SK-N-SH (cell line): ENCODE data around the gene BRD4. TPM values are rescaled to one million over a fixed set of nuclear protein-coding genes. Genes with fewer than 3 reads are reported as not detected.

Experiments
- CTCF ChIA-PET: fragments of 300-600, 350-600 bp; formaldehyde crosslinking; extraction: SDS; loops from one replicate; lab custom pipeline; 2021; lab: Yijun Ruan, JAX
- POLR2A ChIA-PET: fragments of 350-600 bp; sonication (Branson Sonifier 250); formaldehyde crosslinking; extraction: SDS; loops from one replicate; lab custom pipeline; 2020; ENCODE audit warnings: antibody characterized with exemption, inconsistent platforms; lab: Yijun Ruan, JAX
- DNase-seq: peaks from one replicate; pipeline ENCODE4 v3.0.0; 2012
- H2AFZ ChIP-seq: fragments of 200-600 bp; sonication (generic); 2 replicates; pipeline ENCODE4 v1.8.1; 2016; ENCODE audit warnings: antibody characterized with exemption, mild to moderate bottlenecking, low read depth
- H3F3A ChIP-seq: fragments of 200-600 bp; sonication (generic); replicated peaks from 2 replicates; pipeline ENCODE3; 2016; ENCODE audit warnings: antibody characterized with exemption, mild to moderate bottlenecking; ENCODE audit not compliant: insufficient read depth
- H3K27ac ChIP-seq, 2 experiments: fragments of 200-500 bp in 1 of 2; fragments of 200-600 bp in 1 of 2; sonication (Bioruptor generic) in 1 of 2; sonication (generic), shearing (Covaris generic) in 1 of 2; 2 replicates each; pipeline versions ENCODE4 v1.5.1 to v1.6.1; 2014 to 2016; ENCODE audit warnings: low read depth in 2 of 2, inconsistent platforms in 1 of 2, low read length in 1 of 2, mild to moderate bottlenecking in 1 of 2, mixed read lengths in 1 of 2
- H3K27me3 ChIP-seq: fragments of 200-600 bp; sonication (generic), shearing (Covaris generic); 2 replicates; pipeline ENCODE4 v1.6.1; 2016; ENCODE audit warnings: mixed run types; ENCODE audit not compliant: insufficient read depth
- H3K36me3 ChIP-seq, 2 experiments: fragments of 200-500 bp in 1 of 2; fragments of 200-600 bp in 1 of 2; sonication (Bioruptor generic) in 1 of 2; sonication (generic) in 1 of 2; replicated peaks in 1 of 2; 2 replicates each; pipeline versions ENCODE3 to v1.5.1; 2014 to 2016; ENCODE audit warnings: low read length in 1 of 2, mild to moderate bottlenecking in 1 of 2; ENCODE audit not compliant: insufficient read depth in 2 of 2, control insufficient read depth in 1 of 2
- H3K4me1 ChIP-seq, 2 experiments: fragments of 200-500 bp in 1 of 2; fragments of 200-600 bp in 1 of 2; sonication (Bioruptor generic) in 1 of 2; sonication (generic), shearing (Covaris generic) in 1 of 2; 2 replicates each; pipeline versions ENCODE4 v1.5.1 to v1.6.1; 2014 to 2016; ENCODE audit warnings: low read depth in 1 of 2, low read length in 1 of 2, mixed run types in 1 of 2; ENCODE audit not compliant: insufficient read depth in 2 of 2, control insufficient read depth in 1 of 2
- H3K4me2 ChIP-seq: fragments of 200-600 bp; sonication (generic), shearing (Covaris generic); 2 replicates; pipeline ENCODE4 v1.6.1; 2017; ENCODE audit warnings: mixed run types
- H3K4me3 ChIP-seq, 2 experiments: fragments of 200-500 bp in 1 of 2; fragments of 200-600 bp in 1 of 2; sonication (Bioruptor generic) in 1 of 2; sonication (generic), shearing (Covaris generic) in 1 of 2; 2 replicates each; pipeline versions ENCODE4 v1.5.1 to v1.8.1; 2014 to 2016; ENCODE audit warnings: low read depth in 2 of 2, inconsistent platforms in 1 of 2, low read length in 1 of 2, mild to moderate bottlenecking in 1 of 2, mixed read lengths in 1 of 2, moderate library complexity in 1 of 2
- H3K79me2 ChIP-seq: fragments of 200-600 bp; sonication (generic); 2 replicates; pipeline ENCODE4 v1.8.1; 2017; ENCODE audit warnings: mild to moderate bottlenecking; ENCODE audit not compliant: insufficient read depth
- H3K9ac ChIP-seq: fragments of 200-600 bp; sonication (generic); 2 replicates; pipeline ENCODE4 v1.6.1; 2017; ENCODE audit warnings: mixed run types
- H3K9me2 ChIP-seq: fragments of 200-600 bp; sonication (generic); 2 replicates; pipeline ENCODE4 v1.6.1; 2017; ENCODE audit warnings: mixed run types
- H3K9me3 ChIP-seq: fragments of 200-600 bp; sonication (generic); 2 replicates; pipeline ENCODE4 v1.6.1; 2017; ENCODE audit warnings: mixed run types, mild to moderate bottlenecking, moderate library complexity
- H4K20me1 ChIP-seq: fragments of 200-600 bp; sonication (generic); 2 replicates; pipeline ENCODE4 v1.6.1; 2017; ENCODE audit warnings: mild to moderate bottlenecking, mixed run types; ENCODE audit not compliant: insufficient read depth
- FOXJ3 ChIP-seq: sonication (generic); formaldehyde crosslinking; IDR thresholded peaks from 2 replicates; pipeline ENCODE4 v1.5.1; 2020; ENCODE audit warnings: mild to moderate bottlenecking, missing genetic modification reagents
- GABPA ChIP-seq: IDR thresholded peaks from 2 replicates; pipeline ENCODE4 v1.4.0; 2012; ENCODE audit warnings: low read depth, mild to moderate bottlenecking
- GATA2 ChIP-seq: sonication (generic); formaldehyde crosslinking; IDR thresholded peaks from 2 replicates; pipeline ENCODE4 v1.5.0; 2020; ENCODE audit warnings: mild to moderate bottlenecking, missing genetic modification reagents
- IRF3 ChIP-seq: fragments of 150-350 bp; IDR thresholded peaks from 2 replicates; pipeline ENCODE4 v1.6.1; 2016; ENCODE audit warnings: mild to moderate bottlenecking, low read depth, low read length
- JUND ChIP-seq: IDR thresholded peaks from 2 replicates; pipeline ENCODE4 v1.4.0; 2012
- MAX ChIP-seq: IDR thresholded peaks from 2 replicates; pipeline ENCODE4 v1.4.0; 2012; ENCODE audit warnings: low read depth
- MEF2A ChIP-seq: IDR thresholded peaks from 2 replicates; pipeline ENCODE4 v1.4.0; 2012; ENCODE audit warnings: low read depth, borderline replicate concordance
- NFIC ChIP-seq: IDR thresholded peaks from 2 replicates; pipeline ENCODE4 v1.4.0; 2012; ENCODE audit warnings: borderline replicate concordance
- NRF1 ChIP-seq: IDR thresholded peaks from 2 replicates; pipeline ENCODE4 v1.6.1; 2012; ENCODE audit warnings: low read depth, mild to moderate bottlenecking, low read length
- RAD21 ChIP-seq: IDR thresholded peaks from 2 replicates; pipeline ENCODE4 v1.6.1; 2012; ENCODE audit warnings: mild to moderate bottlenecking, low read length
- REST ChIP-seq: IDR thresholded peaks from 2 replicates; pipeline ENCODE4 v1.6.1; 2012; ENCODE audit warnings: mild to moderate bottlenecking, low read depth, low read length, moderate library complexity
- RFX5 ChIP-seq: IDR thresholded peaks from 2 replicates; pipeline ENCODE4 v1.6.1; 2012; ENCODE audit warnings: mild to moderate bottlenecking, improper control_type of control experiment, low read length
- SMC3 ChIP-seq: IDR thresholded peaks from 2 replicates; pipeline ENCODE4 v1.6.1; 2012; ENCODE audit warnings: low read depth, low read length, improper control_type of control experiment
- TCF12 ChIP-seq: IDR thresholded peaks from 2 replicates; pipeline ENCODE4 v1.4.0; 2012
- USF2 ChIP-seq: fragments of 150-350 bp; IDR thresholded peaks from 2 replicates; pipeline ENCODE4 v1.6.1; 2017; ENCODE audit warnings: antibody characterized with exemption, low read length, low read depth, borderline replicate concordance
- YY1 ChIP-seq: IDR thresholded peaks from 2 replicates; pipeline ENCODE4 v1.4.0; 2012; ENCODE audit warnings: low read depth, mild to moderate bottlenecking
- ZBTB33 ChIP-seq: IDR thresholded peaks from 2 replicates; pipeline ENCODE4 v1.4.0; 2012; ENCODE audit warnings: low read depth, borderline replicate concordance
- WGBS: methylation state at CpG from one replicate; pipeline ENCODE4 v1.1.6; 2017; ENCODE audit warnings: low lambda C conversion rate; 5-methylcytosine and 5-hydroxymethylcytosine counted together
- polyA plus RNA-seq, 3 experiments: library from polyadenylated mRNA; depleted of rRNA; stranded (reverse); fragments of >200 nt; gene quantifications; 2 replicates each; pipeline ENCODE4 v1.2.3, GENCODE V29; 2012

BRD4 gene
- polyA plus RNA-seq, 1 of the 3 experiments (the other 2 are of a cell fraction), result 10.0 TPM

GRCh38 chr19:15188851-15189250 lies 143.5 kb downstream of the BRD4 start:
- H2AFZ ChIP-seq, result no peak overlapping the region
- no peak overlapping the region for H3K4me2 ChIP-seq
- TF ChIP-seq REST, result no peak
- no peak for TF ChIP-seq IRF3
- TF ChIP-seq FOXJ3 (CRISPR knock-in tag), result no peak
- no peak for TF ChIP-seq JUND
- TF ChIP-seq YY1, result no peak
- TF ChIP-seq GATA2, result no peak
- no peak for TF ChIP-seq NFIC
- TF ChIP-seq USF2, result no peak
- TF ChIP-seq TCF12, result no peak
- TF ChIP-seq MAX, result no peak
- TF ChIP-seq GABPA, result no peak
- no peak for TF ChIP-seq RFX5
- no peak for TF ChIP-seq RAD21
- TF ChIP-seq MEF2A, result no peak
- no peak for TF ChIP-seq ZBTB33
- no peak for TF ChIP-seq NRF1
- no peak for TF ChIP-seq SMC3
- POLR2A ChIA-PET, result no interaction called here
- no peaks in the 10 kb centered on the region for H4K20me1 ChIP-seq
- no peaks in the 10 kb centered on the region for H3K79me2 ChIP-seq
- no peaks in the 10 kb centered on the region for H3K4me1 ChIP-seq
- CTCF ChIA-PET, result interaction anchor here (1.0 to 2.7 kb wide), 2 partner anchors 11 to 64 kb away, joined by 3 to 15 read pairs; no protein-coding TSS in a partner anchor
- DNase-seq, result no peak
- no peaks in the 10 kb centered on the region for H3K36me3 ChIP-seq
- H3K27me3 ChIP-seq, result no peaks in the 10 kb centered on the region
- H3F3A ChIP-seq, result no peaks in the 10 kb centered on the region
- no peak overlapping the region for H3K27ac ChIP-seq
- 84% methylated on average over 22 of the region's 24 CpGs for WGBS
- no peak overlapping the region for H3K9ac ChIP-seq
- no peaks in the 10 kb centered on the region for H3K9me2 ChIP-seq
- H3K4me3 ChIP-seq, result no peak overlapping the region
- H3K9me3 ChIP-seq, result no peaks in the 10 kb centered on the region
